Stimulated activated CD8-positive, alpha-beta memory T cell treated with anti-CD3 and anti-CD28 coated beads, Interleukin-15, amount 100 ng/mL, for 1 hour (primary cell): ENCODE data around the gene MBD3.
"Not testable (repeated sequence)": the region's sequence is repeated elsewhere in the genome, so short reads cannot be mapped to it uniquely, and the experiment has no call there.

Experiments
- DNase-seq: peaks from one replicate; pipeline ENCODE4 v3.0.0-alpha.2; 2020; ENCODE audit warnings: low read depth

The MBD3 gene

GRCh38 chr19:1592755-1593500 is at the start of gene MBD3:
Gene MBD3 (minus strand): TSS chr19:1592865. CDS start chr19:1592631, 234 bp downstream.
- DNase-seq = peak; percentile 57

GRCh38 chr19:1640893-1641448 is 48.3 kb upstream of the MBD3 start:
- DNase-seq = not testable (repeated sequence)

GRCh38 chr19:1636325-1637236 is 43.9 kb upstream of the MBD3 start:
- DNase-seq = no peak

- no peak for DNase-seq
Observed at GRCh38 chr19:1634938-1635243, 42.2 kb upstream of the MBD3 start.

- no peak for DNase-seq
Observed at GRCh38 chr19:1634242-1634937, 41.7 kb upstream of the MBD3 start.

GRCh38 chr19:1633269-1633826 is 40.7 kb upstream of the MBD3 start:
- DNase-seq = no peak

- no peak for DNase-seq
Observed at GRCh38 chr19:1632462-1633268, 40.0 kb upstream of the MBD3 start.

GRCh38 chr19:1631557-1632100 is 39.0 kb upstream of the MBD3 start:
- DNase-seq = no peak

- no peak for DNase-seq
Observed at GRCh38 chr19:1630811-1631210, 38.1 kb upstream of the MBD3 start.

GRCh38 chr19:1630012-1630411 is 37.3 kb upstream of the MBD3 start:
- no peak for DNase-seq

GRCh38 chr19:1629256-1629808 is 36.7 kb upstream of the MBD3 start:
- DNase-seq = no peak

GRCh38 chr19:1627194-1627593 is 34.5 kb upstream of the MBD3 start:
- DNase-seq = no peak

- DNase-seq = no peak
Observed at GRCh38 chr19:1626417-1627010, 33.8 kb upstream of the MBD3 start.

- no peak for DNase-seq
Observed at GRCh38 chr19:1624458-1624857, 31.8 kb upstream of the MBD3 start.

GRCh38 chr19:1622541-1622940 is 29.9 kb upstream of the MBD3 start:
- no peak for DNase-seq

GRCh38 chr19:1622007-1622406 is 29.3 kb upstream of the MBD3 start:
- no peak for DNase-seq

GRCh38 chr19:1621574-1621973 is 28.9 kb upstream of the MBD3 start:
- no peak for DNase-seq

- no peak for DNase-seq
Observed at GRCh38 chr19:1621021-1621420, 28.4 kb upstream of the MBD3 start.

- no peak for DNase-seq
Observed at GRCh38 chr19:1620502-1620901, 27.8 kb upstream of the MBD3 start.

GRCh38 chr19:1619703-1620102 is 27.0 kb upstream of the MBD3 start:
- no peak for DNase-seq
